GM21515 (cell line): Measurements from ENCODE around the gene PGM5.

Source experiments
- ATAC-seq: cut with Tn5 transposase; IDR thresholded peaks from one replicate; pipeline ENCODE4 v1.9.1; 2021; ENCODE audit not compliant: unreplicated experiment

The PGM5 gene

DNA sequence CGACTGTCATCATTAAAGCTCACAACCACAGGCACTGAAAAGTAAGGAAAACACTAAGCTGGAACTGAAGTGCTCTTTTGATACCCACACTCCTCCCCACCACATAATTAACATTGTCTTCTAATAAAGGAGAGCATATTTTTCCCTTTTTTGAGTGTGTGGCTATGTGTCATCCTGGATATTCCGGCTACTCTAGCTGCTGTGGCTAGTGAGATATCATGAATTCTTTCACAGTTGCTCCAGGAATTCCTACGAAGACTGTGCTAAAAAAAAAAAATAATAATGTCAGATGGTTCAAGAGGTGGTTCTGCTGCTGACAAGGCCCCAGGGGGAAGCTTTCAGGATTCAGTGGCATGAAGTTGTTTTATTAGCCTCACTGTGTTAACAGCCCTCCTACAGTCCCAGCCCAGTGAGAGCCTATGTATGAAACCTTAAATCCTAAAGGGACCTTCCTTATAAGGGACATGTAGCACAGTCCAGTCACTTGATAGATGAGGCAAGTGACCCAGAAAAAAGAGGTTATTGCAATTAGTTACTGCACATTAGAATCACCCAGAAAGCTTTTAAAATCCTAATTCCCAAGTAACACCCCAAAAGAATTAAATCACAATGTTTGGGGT, 137.7 kb downstream of the PGM5 start:
- ATAC-seq: no peak

DNA sequence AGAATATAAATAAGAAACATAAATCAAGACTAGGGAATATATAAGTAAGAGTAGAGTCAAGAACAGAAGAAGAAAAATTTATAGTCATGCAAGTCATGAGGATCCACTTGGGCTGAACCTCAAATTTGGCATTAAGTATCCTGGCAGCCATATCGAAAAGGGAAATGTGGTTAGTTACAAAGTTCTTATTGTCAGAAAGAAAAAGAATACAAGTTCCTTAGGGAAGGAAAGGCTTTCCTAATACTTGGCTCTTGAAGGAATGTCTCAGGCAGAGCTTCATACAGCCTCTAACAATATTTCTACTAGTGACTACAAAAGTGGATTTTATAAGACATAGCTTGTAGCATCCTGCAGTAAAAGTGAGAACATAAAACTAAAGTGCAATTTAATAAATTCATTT, 138.8 kb downstream of the PGM5 start:
- no peak for ATAC-seq

DNA sequence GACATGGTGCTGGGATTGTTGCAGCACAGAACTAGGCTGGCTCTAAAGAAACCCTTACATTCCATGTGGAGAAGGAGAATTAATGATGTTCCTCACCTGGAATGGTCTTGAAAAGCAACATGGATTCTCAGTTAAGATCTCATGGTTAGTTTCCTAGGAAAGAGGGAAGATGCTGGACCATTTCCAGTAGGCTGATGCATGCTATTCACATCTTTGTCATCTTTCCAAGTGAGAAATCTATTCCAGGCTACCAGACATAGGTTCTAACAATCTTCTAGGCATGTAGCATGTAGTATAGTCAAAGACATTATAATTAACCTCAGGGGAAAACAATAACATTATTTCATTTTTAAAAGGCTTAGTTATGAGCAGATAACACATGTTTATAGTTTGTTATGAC, 139.9 kb downstream of the PGM5 start:
- ATAC-seq: no peak

DNA sequence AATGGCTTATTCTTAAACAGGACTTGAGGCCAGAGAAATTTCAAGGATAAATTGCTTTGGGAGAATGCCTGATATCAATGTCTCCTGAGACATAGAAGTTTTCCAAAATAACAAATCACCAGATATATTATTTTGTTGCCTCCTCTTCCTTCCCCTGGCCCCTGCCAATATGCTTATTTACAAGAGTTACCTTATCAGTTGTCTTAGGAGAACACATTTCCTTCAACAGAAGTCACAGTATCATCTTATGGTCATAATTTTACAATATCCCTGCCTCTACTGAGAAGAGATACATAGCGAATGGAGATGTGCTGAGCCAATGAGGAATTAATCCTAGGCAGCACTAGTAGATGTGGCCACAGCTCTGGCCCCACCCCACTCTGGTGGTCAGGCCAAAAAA, 141.2 kb downstream of the PGM5 start:
- no peak for ATAC-seq

DNA sequence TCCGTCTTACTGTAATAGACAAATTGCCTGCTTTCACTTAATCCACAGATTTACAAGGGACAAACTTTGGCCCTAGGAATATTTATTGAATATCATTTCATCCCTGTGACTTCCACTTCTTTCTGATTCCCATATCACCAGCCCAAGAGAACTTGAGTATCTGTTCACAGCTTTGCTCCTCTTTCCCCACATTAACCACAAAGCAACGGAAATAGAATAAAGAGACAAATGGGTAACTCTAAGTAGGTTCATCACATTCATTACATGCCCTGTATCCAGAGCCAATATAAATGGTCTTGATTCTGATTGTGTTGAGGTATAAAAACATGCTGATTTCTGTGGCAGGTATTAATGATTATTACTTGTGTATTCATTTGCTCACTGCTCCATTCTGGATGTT, 142.4 kb downstream of the PGM5 start:
- no peak for ATAC-seq

DNA sequence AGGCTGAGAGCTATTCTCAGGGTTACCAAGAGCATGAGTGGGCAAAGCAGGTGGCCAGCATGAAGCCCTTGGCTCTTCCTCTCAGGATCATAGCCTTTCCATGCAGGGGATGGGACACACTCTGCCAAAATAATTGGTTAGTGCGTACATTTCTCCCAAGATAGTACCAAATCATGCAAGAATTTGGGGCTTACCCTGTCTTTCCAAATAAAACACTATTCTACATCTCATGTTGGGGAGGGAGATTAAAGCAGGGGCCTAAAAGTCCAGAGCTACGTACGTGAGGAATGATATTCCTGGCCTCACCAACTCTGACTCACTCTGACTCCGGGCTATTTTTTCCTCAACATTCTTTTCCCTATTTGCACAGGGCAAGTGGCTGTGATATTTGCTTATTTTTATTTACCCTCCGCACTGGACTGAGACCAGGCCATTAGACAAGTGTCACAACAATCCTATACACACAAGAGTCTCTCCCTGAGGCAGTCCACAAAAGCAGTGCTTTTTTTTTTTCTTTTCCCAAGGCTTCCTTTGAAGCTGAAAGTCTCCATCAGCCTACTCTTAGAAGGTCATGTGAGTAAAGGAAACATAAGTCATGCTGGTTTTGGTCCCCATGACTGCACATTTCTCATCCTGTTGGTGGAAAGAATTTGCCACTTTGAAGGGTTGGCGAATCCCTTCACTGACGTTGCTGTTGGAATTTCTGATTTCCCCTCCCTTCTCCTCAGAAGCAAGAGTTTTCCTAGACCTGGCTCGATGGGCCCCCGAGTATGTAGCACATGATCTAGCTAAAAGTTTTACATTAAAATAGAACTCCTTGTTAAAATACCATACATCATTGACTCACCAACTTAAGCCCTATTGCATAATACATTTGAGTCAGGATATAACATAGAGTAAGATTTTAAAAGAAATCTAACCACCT, 144.3 kb downstream of the PGM5 start:
- no peak for ATAC-seq

DNA sequence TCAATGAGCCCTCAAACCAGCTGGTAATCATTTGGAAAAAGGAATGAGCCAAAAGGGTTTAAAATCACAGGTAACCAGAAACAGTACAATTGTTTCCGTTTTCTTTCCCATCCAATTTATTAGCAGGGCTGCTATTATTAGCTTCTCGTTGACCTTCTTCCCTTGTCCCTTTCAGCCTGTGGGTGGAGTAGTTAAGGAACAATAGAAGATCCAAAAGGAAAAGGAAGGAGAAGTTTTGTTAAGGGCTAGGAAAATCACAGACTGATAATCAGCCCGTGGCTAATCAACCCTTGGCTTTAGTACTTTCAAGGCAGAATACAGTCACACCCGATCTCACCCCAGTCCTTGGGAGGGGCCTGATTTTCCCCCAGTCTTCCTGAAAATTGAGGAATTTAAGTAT, 145.9 kb downstream of the PGM5 start:
- ATAC-seq: no peak

DNA sequence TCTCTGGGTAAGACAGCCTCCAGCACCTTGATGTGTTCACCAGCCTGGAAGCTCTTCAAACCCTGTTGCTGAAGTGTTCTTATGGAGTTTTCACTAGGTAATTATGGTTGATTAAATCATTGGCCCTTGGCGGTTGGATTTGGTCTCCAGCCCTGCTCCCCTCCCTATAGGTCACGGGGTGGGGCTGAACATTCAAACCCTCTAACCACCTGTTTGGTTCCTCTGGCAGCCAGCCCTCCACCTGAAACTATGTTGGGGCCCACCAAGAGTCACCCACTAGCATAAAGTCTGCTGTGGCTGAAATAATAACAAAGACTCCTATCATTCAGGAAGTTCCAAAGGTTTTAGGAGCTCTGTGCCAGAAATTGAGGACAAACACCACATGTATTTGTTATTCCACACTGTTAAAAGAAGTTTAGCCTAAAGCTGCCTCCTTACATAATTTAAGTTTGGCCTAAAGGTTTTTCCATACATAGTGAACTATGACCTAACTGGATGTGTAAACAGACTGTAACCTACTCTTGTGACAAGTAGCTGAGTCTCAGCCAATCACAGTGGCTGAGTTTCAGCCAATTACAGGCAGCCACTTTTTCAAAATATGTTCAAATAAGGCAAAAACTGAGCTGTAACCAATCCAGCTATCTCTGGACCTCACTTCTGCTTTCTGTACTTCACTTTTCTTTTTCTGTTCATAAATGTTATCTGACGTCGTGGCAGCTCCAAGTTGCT, 149.4 kb downstream of the PGM5 start:
- ATAC-seq: no peak

DNA sequence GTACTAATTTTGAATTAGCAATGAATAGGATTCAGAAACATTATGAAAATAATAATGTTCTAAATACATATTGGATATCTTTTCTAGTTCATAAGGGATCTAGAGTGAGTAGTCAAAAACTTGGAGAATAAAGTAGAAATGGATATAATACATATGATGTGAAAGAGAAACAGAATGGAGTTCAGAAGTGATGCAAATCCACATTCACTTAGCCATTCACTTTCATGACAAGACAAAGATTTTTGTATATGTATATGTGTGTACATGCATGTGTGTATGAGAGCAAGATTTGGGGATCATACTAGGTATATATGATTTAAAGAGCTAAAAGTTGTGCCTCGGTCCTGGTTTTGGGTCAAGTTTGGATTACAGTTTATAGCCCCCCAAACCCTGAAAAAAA, 150.1 kb downstream of the PGM5 start:
- ATAC-seq: no peak

DNA sequence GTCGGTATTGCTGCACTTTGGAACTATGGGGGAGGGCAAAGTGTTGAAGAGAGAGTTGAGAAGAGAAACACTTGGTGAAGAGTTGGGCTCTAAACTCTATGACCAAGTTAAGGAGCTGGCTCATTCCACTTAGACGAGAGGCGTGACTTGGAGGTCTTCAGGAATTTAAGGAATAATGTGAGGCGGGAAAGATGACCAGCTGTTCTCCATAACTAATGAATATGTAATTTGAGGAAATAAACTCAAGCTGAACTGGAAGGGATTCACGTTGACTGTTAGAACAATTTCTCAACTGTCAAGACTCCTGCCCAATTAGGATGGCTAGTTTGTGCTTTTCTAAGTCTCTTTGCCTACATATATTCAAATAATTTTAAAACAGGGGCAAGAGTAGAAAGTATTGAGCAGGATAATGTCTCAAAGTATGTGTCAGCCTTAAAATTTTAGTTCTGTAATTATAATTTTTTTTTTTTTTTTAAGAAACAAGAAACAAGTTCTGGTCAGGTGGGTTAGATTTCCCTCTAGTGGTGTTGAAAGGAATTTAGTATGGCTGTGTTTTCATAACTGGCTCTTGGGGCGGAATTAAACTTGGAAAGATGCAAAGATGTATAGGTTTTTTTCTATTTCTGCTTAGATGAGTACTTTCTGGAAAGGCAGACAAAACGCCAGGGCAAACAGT, 150.9 kb downstream of the PGM5 start:
- ATAC-seq: no peak

DNA sequence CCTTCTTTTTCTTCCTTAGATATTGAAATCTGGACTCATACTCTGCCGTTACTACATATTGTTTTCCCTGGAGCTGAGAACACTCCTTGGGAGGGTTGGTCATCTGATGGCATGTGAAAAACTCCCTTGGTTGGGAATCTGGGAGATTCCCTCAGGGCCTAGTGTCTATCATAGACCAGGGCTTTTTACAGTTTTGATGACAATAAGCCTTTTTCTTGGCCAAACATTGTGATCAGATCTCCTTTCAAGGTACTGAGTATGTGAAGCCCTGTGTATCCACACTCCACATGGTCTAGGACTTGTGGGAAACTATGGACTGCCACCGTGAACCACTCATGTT, 151.4 kb downstream of the PGM5 start:
- no peak for ATAC-seq

DNA sequence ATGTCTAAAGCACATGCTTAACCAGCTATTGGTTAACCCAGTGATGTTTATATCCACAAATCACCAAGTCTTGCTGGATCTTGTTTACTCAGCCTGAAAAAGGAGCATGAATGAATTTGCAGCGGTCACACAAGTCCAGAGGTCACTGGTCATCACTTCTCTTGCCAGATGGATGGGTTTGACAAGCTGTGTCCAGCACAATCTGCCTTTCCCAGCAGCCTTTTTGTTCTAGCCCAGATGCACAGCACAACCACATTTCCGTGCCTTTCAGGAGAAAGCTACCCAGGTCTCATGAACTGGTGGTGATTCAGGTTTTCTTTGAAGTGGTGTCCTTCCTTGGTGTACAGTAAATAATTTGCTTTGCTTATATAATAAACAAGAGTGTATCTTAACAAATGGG, 152.1 kb downstream of the PGM5 start:
- no peak for ATAC-seq

DNA sequence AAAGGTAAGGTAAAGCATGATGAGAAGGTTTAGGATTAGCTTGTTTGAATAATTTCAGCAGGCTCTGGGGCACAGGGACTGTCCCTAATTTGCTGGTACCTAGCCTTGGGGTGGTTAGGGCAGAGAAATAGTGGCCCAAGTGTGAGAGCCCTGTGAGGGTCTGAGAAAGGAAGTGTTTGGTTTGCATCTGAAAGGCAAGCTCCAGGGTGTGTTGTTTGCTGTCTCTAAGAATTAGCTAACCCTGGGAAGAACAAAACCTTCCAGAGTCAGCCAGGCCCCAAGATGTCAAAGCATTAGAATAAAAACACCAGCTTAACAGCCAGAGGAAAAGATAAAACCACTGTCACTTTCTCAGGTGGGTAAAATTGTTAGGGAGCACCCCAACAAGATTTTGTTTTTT, 153.3 kb downstream of the PGM5 start:
- ATAC-seq: no peak

DNA sequence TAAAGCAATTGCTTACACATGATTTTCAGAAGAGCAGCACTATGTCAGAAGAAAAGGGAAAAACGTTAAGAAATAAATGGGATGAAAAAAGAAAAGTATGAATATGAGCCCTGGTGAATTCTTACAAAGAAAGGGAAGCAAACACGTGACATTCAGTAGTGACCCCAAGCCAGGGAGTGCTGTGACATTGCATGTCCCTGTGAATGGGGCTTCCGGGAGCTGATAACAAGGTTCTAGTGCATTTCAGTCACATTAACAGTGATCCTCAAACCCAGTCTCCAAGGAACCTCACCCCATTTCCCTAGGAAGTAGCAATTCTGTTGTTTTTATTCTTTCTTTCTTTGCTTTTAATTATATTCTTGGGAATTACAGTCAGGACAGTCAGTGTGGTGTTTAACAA, 157.0 kb downstream of the PGM5 start:
- ATAC-seq: no peak

DNA sequence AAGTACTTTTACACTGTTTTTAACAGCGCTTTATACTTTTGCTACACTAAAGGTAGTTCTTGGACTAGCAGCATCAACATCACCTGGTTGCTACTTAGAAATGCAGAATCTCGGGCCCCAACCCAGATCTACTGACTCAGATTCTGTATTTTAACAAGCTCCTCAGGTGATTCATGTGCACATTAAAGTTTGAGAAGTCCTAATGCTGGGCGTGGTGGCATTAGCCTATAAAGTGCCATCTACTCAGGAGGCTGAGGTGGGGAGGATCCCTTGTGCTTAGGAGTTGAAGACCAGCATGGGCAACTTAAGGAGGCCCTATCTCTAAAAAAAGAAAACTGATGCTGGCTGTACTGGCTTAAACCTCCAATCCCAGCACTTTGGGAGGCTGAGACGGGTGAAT, 157.6 kb downstream of the PGM5 start:
- no peak for ATAC-seq

DNA sequence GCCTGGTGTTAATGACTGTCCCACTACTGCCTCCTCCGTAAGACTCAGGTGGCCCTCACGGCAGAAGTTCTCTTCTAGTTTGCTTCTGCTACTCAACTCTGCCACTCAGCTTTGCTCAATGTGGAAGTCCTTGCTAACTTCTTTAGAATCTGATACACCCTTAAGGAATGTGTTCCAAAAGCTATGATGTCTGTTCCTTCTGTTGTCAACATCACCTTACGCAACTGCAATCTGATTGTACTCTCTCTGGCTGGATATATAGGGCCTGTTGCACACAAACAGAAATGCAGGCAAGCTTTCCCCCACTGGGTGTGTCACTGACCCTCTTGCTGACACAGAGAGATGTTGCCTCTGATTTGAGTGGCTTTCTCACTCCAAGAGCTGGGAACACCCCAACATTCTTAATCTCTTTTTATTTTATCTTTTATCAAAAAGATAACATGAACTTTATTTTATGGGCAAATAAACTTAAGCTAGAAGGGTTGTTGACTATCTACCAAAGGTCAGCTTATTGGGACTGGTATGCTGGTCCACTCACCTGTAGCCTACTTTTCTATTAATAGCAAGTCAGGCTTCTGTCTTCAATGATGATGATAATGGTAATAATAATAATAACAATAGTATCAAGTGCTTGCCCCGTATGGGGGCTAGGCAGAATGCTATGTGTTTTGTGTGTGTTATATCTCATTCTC, 159.1 kb downstream of the PGM5 start:
- ATAC-seq: no peak

DNA sequence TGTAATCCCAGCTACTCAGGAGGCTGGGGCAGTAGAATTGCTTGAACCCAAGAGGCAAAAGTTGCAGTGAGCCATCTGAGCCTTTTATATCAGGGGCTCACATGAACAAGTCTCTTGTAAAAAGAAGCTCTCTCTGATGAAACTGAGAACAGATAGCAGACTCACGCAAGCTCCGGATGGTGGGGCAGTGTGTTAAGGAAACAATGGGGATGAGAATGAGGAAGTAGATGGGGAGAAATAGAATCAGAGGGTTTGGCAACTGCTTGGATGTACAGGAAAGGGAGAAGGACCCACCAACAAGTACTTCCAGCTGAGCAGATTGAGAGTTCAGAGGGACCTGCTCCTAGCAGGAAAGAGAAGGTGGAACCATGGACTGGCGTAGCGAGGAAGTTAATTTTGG, 165.7 kb downstream of the PGM5 start:
- no peak for ATAC-seq

DNA sequence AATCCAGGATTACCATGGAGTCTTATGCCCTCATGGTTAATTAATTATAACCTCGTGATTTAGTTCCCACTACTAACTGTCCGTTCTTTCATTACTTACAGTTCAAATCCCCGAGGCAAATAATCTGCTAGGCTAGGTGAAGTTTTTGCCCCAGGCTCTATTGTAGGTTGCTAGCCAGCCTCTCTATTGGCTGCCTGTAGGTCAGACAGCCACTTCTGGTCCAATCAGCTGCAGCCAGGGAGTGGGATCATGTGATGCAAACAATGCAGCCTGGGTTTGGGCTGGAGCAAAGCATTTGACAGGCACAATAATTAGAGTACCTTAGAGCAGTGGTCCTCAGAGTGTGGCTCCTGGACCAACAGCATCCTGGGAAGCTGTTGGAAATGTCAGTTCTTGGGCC, 166.5 kb downstream of the PGM5 start:
- ATAC-seq: no peak

DNA sequence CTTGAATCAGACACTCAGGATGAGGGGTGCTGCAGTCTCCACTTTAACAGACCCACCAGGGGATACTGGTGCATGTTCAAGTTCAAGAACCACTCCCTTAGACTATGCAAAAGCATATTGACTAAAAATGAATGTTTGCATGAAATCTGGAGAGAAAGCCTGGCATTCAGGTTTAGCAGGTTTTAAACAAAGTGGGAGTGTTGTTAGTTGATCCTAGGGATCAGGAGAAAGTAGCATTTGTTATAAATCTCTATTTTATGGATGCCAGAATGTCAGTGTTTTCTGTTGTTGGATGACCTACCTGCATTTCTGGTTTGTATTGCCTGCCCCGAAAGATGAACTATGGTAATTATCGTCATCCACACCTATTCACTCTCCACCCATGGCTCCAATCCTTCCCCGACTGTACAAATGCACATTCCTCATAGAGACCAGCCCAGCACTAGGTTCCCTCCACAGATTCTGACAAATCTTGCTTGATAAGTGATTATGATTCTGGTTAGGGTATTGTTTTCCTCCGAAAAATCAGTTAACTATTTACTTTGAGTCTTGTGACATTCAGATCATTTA, 167.0 kb downstream of the PGM5 start:
- no peak for ATAC-seq

DNA sequence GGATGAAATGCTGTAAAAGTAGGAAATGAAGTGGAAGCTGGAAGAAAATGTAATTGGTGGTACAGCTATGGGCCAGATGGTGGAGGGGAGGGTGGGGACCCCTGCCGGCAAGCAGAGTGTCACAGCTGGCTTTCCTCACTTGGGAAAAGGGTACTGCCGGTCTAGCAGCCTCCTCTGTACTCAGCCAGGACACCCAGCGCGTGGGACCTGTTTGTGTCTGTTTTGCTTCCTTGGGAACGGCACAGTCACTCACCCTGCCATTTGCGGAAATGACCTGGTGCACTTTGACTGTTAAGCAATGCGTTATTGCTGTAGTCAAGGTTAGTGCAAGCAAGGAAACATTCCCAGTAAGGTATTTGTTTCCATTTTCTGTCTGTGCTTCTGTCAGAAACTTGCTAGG, 174.2 kb downstream of the PGM5 start:
- no peak for ATAC-seq

DNA sequence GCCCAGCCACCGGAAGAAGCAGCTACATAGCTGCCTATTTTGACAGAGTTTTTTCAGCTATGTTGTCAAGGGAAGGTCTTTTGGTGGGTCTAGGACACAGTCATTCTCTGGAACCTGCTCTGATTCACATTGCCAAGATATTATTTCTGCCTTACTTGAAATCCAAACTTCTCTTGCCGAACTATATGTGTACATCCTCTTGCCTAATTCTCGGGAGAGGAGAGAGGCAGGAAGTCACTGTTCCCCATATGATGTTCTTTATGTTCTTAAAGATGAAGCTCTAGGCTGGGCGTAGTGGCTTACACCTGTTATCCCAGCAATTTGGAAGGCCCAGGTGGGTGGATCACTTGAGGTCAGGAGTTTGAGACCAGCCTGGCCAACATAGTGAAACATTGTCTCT, 175.7 kb downstream of the PGM5 start:
- ATAC-seq: no peak
